HPDE6-E6E7 (cell line): ENCODE measurements around the gene ADAMTS2.

ENCODE experiments used
- DNase-seq: peaks from one replicate; pipeline ENCODE4 v3.0.0; 2011; ENCODE audit warnings: missing footprints; ENCODE audit errors: extremely low spot score

Gene ADAMTS2

DNA sequence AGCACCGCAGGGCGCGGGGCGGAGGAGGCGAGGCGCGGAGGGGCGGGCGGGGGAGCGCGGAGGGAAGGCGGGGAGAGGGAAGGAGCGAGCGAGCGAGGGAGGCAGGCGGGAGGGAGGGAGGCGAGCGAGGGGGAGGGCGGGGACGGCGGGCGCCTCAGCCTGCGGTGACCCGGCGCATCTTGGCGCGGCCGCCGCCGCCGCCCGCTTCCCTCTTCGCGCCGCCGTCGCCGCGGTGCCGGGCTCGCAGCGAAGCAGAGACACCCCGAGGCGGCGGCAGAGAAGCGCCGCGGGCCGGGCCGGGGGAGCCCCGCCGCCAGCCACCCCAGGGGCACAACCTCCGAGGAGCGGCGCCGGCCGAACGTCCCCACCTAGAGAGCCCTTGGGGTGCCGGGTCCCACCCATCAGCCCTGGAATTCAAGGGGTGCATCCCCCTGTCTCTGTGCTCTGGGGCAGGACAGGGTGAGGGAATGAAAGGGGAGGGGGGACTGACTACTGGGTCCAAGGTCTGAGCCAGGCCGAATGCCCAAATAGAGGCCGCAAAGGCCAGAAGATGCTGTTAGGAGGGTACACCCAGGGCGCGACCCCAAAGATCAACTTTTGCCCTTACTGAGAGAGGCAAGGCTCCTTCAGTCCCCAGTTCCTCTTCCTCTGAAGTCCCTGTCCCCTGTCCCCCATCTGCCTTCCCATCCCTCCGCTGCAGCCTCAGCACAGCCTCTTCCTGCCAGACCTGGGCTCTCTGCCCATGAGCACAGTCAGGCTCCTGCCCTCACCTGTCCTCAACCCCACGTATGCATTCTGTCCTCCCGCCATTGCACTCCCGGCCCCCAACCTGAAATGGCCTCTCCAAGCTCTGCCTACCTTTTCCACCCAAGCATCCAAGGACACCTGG is at the start of gene ADAMTS2:
TSS of gene ADAMTS2 (minus strand) at position 29 of the 889 bp plus-strand sequence. CDS start 133 bp downstream, outside the sequence.
- DNase-seq, result no peak

GRCh38 chr5:179393078-179393477 is 47.8 kb upstream of the ADAMTS2 start:
- DNase-seq, result no peak

DNA sequence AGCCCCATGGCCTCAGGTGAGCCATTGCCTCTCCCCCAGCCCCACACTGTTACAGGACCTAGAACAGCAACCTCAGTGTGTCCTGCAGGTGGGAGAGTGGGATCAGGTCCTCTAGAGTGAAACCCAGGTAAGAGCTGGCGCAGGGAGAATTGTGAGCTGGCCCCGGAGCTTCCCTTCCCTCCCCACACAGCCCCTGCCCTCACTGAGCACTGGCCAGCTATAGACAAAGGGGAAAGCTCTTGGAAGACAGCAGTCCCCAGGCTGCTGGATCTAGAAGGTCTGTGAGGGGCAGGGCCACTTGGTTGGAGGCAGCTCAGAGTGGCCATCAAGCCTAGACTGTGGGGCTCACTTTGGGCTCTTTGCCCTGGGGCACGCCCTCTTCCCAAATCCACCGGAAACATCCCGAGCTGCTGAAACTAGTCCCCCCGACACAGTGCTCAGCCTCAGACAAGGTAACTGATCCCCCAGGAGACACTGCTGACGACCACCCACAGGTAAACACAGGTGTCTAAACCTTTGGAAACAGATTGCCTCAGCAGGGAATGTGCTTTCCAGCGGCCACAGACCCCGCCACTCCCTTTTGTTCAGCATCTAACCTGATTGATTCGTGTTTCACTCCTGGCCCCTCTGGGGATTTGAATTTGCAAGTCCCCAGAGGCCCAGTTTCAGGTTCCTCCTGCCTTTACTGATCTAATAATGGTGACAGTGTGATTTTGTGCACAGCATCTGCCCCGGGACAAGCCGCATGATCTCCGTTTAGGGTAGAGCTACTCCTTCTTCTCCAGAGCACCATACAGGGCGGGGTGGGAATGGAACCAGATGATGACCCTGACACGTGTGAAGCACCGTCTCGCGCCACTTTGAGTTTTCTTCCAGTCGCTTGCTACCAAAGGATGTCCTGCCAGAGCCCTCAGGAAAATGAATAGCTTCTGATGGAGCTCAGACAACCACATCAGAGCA is 42.2 kb upstream of the ADAMTS2 start:
- DNase-seq, result no peak

DNA sequence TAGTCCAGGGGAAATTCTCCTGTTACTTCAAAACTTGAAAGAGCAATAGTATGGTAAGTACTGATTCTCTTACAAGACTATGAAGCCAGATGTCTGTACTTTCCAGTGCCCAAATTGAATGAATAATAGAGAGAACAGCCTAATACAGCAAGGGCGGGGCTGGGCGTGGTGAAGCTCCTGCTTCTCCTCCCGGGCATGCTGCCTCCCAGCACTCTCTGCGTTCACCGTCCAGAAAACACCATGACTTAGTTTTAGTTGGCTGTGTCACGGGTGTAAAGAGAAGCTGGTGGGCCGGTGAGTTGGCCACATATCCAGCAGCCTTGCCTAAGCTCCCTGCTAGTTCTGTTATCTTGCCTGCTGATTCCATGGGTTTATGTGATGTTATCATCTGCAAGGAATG is 40.7 kb upstream of the ADAMTS2 start:
- no peak for DNase-seq

GRCh38 chr5:179382486-179382885 is 37.2 kb upstream of the ADAMTS2 start:
- no peak for DNase-seq

GRCh38 chr5:179381691-179382090 is 36.4 kb upstream of the ADAMTS2 start:
- no peak for DNase-seq

- DNase-seq, result no peak
Measured at GRCh38 chr5:179380211-179381035, 35.2 kb upstream of the ADAMTS2 start.

DNA sequence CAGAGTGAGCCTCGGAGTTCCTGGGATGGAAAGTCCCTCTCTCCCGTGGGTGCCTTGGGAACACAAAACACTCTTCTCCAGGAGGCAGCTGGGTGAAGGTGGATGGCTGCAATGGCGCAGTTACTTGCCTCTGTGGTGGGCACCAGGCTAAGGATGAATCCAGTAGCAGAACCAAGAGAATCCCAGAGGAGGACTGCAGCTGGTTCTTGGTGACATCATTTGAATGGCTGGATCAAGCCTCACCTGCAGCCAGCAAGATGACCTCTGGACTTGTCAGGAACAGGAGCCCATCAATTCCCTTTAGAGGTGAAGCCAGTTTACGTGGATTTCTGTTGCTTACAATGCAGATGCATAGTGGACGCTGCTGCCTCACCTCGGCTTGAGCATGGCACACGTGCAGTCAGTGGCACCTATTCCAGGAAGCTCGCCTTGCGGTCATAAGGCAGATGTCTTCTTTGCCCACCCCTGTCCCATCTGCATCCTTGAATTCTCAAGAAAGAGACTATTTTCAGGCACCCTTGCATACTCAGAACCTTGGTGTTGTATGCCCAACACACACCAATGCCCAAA is 34.1 kb upstream of the ADAMTS2 start:
- DNase-seq, result no peak

- no peak for DNase-seq
Measured at GRCh38 chr5:179378441-179379271, 33.4 kb upstream of the ADAMTS2 start.

DNA sequence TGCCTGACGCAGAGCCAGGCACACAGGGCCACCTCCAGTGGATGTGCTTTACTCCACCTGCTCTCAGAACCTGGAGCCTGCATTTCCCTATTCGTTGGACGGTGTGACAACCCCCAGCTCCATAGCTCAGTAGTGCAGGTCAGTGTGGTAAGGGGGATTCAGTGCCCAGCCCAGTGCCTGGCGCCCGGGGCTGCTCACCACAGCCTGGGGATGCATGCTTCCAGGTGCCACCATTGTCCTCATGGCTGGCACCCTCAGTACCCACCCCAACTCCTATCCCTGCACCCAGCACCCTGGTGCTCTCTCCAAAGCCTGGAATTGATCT is 32.8 kb upstream of the ADAMTS2 start:
- no peak for DNase-seq

- DNase-seq, result no peak
Measured at GRCh38 chr5:179377421-179378115, 32.3 kb upstream of the ADAMTS2 start.

DNA sequence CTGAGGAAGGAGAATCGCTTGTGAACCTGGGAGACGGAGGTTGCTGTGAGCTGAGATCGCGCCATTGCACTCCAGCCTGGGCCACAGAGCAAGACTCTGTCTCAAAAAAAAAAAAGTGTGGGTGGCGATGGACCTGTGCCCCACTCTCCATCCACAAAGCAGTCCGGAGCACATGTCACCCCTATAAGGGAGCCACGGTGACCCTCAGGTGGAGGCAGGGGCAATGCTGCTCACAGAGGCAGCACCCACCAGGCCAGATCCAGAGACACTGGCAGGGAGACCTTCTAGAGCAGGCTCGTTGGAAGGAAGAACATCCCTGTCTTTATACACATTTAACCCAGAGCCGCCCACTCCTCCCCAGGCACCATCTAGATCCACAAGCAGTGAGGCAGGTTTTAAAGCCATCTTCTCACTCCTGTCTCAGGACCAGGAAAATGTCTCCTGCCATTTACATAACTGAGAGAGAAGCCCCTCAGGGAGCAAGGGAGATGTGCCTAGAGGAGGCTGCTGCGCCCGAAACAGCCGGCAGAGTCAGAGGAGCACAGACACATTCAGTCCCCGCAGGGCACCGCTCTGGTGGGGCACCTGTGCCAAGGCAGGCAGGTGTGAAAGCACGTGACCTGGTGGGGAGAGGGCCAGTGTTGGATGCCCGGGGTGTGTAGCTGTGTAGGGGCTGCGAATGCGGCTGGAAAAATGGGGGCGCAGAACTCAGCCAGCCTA is 31.6 kb upstream of the ADAMTS2 start:
- DNase-seq, result no peak

- DNase-seq, result no peak
Measured at GRCh38 chr5:179375831-179376365, 30.6 kb upstream of the ADAMTS2 start.

GRCh38 chr5:179375236-179375685 is 30.0 kb upstream of the ADAMTS2 start:
- DNase-seq, result no peak

DNA sequence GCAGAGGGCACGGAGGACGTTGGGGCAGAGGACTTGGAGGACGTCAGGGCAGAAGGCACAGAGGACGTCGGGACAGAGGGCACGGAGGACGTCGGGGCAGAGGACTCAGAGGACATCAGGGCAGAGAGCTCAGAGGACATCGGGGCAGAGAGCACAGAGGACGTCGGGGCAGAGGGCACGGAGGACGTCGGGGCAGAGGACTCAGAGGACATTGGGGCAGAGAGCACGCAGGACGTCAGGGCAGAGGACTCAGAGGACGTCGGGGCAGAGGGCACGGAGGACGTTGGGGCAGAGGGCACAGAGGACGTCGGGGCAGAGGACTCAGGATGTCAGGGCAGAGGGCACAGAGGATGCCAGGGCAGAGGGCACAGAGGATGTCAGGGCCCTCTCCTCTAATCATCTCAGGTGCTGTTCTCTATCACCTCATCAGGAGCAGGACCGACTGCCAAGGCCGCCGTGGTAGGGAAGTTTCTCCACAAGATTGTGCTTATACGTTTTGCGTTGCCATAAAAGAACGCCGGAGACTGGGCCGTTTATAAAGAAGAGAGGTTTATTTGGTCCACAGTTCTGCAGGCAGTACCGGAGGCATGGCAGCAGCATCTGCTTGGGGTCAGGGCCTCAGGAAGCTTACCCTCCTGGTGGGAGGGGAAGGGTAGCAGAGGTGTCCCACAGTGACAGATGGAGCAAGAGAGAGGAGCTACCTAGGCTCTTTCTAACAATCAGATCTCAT is 29.4 kb upstream of the ADAMTS2 start:
- DNase-seq, result no peak

- no peak for DNase-seq
Measured at GRCh38 chr5:179373961-179374505, 28.8 kb upstream of the ADAMTS2 start.

- DNase-seq, result no peak
Measured at GRCh38 chr5:179373101-179373934, 28.1 kb upstream of the ADAMTS2 start.
